H9 (cell line): Measurements from ENCODE around the gene TOMM5. TPM values are rescaled to one million over a fixed set of nuclear protein-coding genes. Genes with fewer than 3 reads are reported as not detected.

Experiments
- DNase-seq: peaks from one replicate; pipeline ENCODE4 v3.0.0-alpha.2; 2017
- H2AFZ ChIP-seq: one replicate; pipeline ENCODE4 v1.6.1; 2013; ENCODE audit warnings: mild to moderate bottlenecking, low read length, control low read depth, moderate library complexity
- H2AK5ac ChIP-seq: 2 replicates; pipeline ENCODE4 v1.6.1; 2013; ENCODE audit warnings: low read length, control low read depth, mixed read lengths; ENCODE audit not compliant: insufficient read length
- H2BK120ac ChIP-seq: one replicate; pipeline ENCODE4 v1.6.1; 2013; ENCODE audit warnings: low read depth, mild to moderate bottlenecking, low read length, control low read depth, inconsistent platforms; ENCODE audit not compliant: poor library complexity, severe bottlenecking
- H2BK12ac ChIP-seq: 2 replicates; pipeline ENCODE4 v1.6.1; 2013; ENCODE audit warnings: low read length, control low read depth, mixed read lengths, low read depth; ENCODE audit not compliant: insufficient read length
- H2BK15ac ChIP-seq: 2 replicates; pipeline ENCODE4 v1.6.1; 2013; ENCODE audit warnings: low read depth, low read length, control low read depth
- H2BK20ac ChIP-seq: one replicate; pipeline ENCODE4 v1.6.1; 2013; ENCODE audit warnings: low read depth, mild to moderate bottlenecking, low read length, control low read depth, inconsistent platforms; ENCODE audit not compliant: poor library complexity, severe bottlenecking
- H2BK5ac ChIP-seq: 2 replicates; pipeline ENCODE4 v1.6.1; 2013; ENCODE audit warnings: low read length, control low read depth, mixed read lengths; ENCODE audit not compliant: insufficient read length
- H3K14ac ChIP-seq: 2 replicates; pipeline ENCODE4 v1.6.1; 2013; ENCODE audit warnings: low read length, control low read depth; ENCODE audit not compliant: insufficient read depth
- H3K18ac ChIP-seq: 2 replicates; pipeline ENCODE4 v1.6.1; 2013; ENCODE audit warnings: low read depth, mild to moderate bottlenecking, mixed read lengths, low read length, control low read depth; ENCODE audit not compliant: insufficient read length
- H3K23ac ChIP-seq: 2 replicates; pipeline ENCODE4 v1.6.1; 2013; ENCODE audit warnings: low read length, control low read depth, mixed read lengths, low read depth; ENCODE audit not compliant: insufficient read length
- H3K23me2 ChIP-seq: 2 replicates; pipeline ENCODE4 v1.6.1; 2013; ENCODE audit warnings: low read depth, mild to moderate bottlenecking, mixed read lengths, low read length, control low read depth; ENCODE audit not compliant: insufficient read length, poor library complexity, severe bottlenecking
- H3K27ac ChIP-seq: 2 replicates; pipeline ENCODE4 v1.5.1; 2013; ENCODE audit warnings: low read length, control low read depth, mixed read lengths, low read depth; ENCODE audit not compliant: insufficient read length
- H3K27me3 ChIP-seq: 2 replicates; pipeline ENCODE4 v1.6.1; 2013; ENCODE audit warnings: low read length, control low read depth, inconsistent platforms; ENCODE audit not compliant: insufficient read depth
- H3K4ac ChIP-seq: 2 replicates; pipeline ENCODE4 v1.6.1; 2013; ENCODE audit warnings: low read depth, mild to moderate bottlenecking, control low read depth, inconsistent platforms, low read length, moderate library complexity
- H3K4me1 ChIP-seq: 2 replicates; pipeline ENCODE4 v1.6.1; 2013; ENCODE audit warnings: low read length, control low read depth, inconsistent platforms; ENCODE audit not compliant: insufficient read depth
- H3K4me2 ChIP-seq: 2 replicates; pipeline ENCODE4 v1.6.1; 2013; ENCODE audit warnings: low read length, control low read depth, mixed read lengths; ENCODE audit not compliant: insufficient read length, insufficient read depth
- H3K56ac ChIP-seq: 2 replicates; pipeline ENCODE4 v1.6.1; 2013; ENCODE audit warnings: low read depth, mild to moderate bottlenecking, mixed read lengths, low read length, control low read depth; ENCODE audit not compliant: insufficient read length
- H3K79me1 ChIP-seq: 2 replicates; pipeline ENCODE4 v1.6.1; 2013; ENCODE audit warnings: low read depth, mild to moderate bottlenecking, moderate library complexity, low read length, control low read depth, inconsistent platforms; ENCODE audit not compliant: insufficient read depth, poor library complexity, severe bottlenecking
- H3K79me2 ChIP-seq: 2 replicates; pipeline ENCODE4 v1.6.1; 2013; ENCODE audit warnings: low read length, control low read depth, inconsistent platforms; ENCODE audit not compliant: insufficient read depth
- H3K9ac ChIP-seq: 2 replicates; pipeline ENCODE4 v1.6.1; 2013; ENCODE audit warnings: low read length, control low read depth, mixed read lengths; ENCODE audit not compliant: insufficient read length; ENCODE audit errors: extremely low read depth
- H3K9me3 ChIP-seq: one replicate; pipeline ENCODE4 v1.6.1; 2013; ENCODE audit warnings: low read depth, low read length, inconsistent platforms; ENCODE audit not compliant: control insufficient read depth
- H3T11ph ChIP-seq: one replicate; pipeline ENCODE4 v1.6.1; 2013; ENCODE audit warnings: mild to moderate bottlenecking, low read length, control low read depth, inconsistent platforms
- H4K20me1 ChIP-seq: one replicate; pipeline ENCODE4 v1.6.1; 2013; ENCODE audit not compliant: control insufficient read depth, insufficient read length, insufficient read depth
- H4K5ac ChIP-seq: 2 replicates; pipeline ENCODE4 v1.6.1; 2013; ENCODE audit warnings: low read depth, mild to moderate bottlenecking, mixed read lengths, low read length, control low read depth; ENCODE audit not compliant: insufficient read length
- H4K8ac ChIP-seq: replicated peaks from 2 replicates; pipeline ENCODE4 v1.6.1; 2013; ENCODE audit warnings: low read length, control low read depth, mixed read lengths, low read depth; ENCODE audit not compliant: insufficient read length
- H4K91ac ChIP-seq: 2 replicates; pipeline ENCODE4 v1.6.1; 2013; ENCODE audit warnings: low read depth, mild to moderate bottlenecking, moderate library complexity, mixed read lengths, low read length, control low read depth; ENCODE audit not compliant: insufficient read length
- H3K27ac Mint-ChIP-seq, 3 experiments: 2 replicates in 2 of 3; 3 replicates in 1 of 3; pipeline ENCODE4 v1.8.0; 2020 to 2021; ENCODE audit warnings: mixed read lengths in 3 of 3, mild to moderate bottlenecking in 1 of 3, moderate library complexity in 1 of 3
- H3K27me3 Mint-ChIP-seq: 2 replicates; pipeline ENCODE4 v1.8.0; 2021; ENCODE audit warnings: low read depth, mild to moderate bottlenecking, moderate library complexity, mixed read lengths
- H3K36me3 Mint-ChIP-seq, 3 experiments: 2 replicates in 2 of 3; 3 replicates in 1 of 3; pipeline ENCODE4 v1.8.0; 2020 to 2021; ENCODE audit warnings: low read depth in 3 of 3, mixed read lengths in 3 of 3; ENCODE audit not compliant: insufficient read depth in 1 of 3
- H3K4me1 Mint-ChIP-seq, 2 experiments: 2 replicates each; pipeline ENCODE4 v1.8.0; 2020; ENCODE audit warnings: mixed read lengths in 2 of 2
- H3K4me3 Mint-ChIP-seq, 2 experiments: 2 replicates in 1 of 2; 3 replicates in 1 of 2; pipeline ENCODE4 v1.8.0; 2020 to 2021; ENCODE audit warnings: mild to moderate bottlenecking in 2 of 2, mixed read lengths in 2 of 2, moderate library complexity in 1 of 2
- H3K9me3 Mint-ChIP-seq, 2 experiments: 2 replicates in 1 of 2; 3 replicates in 1 of 2; pipeline ENCODE4 v1.8.0; 2020; ENCODE audit warnings: mild to moderate bottlenecking in 2 of 2, mixed read lengths in 2 of 2, moderate library complexity in 1 of 2
- whole genome bisulfite sequencing: extraction: QIAGEN DNeasy Blood & Tissue Kit; methylation state at CpG from one replicate; pipeline ENCODE4 v1.1.7; 2013; ENCODE audit warnings: missing lambda C conversion rate, low lambda C conversion rate, mixed read lengths; ENCODE audit not compliant: insufficient read length; ENCODE audit errors: extremely low coverage; 5-methylcytosine and 5-hydroxymethylcytosine counted together
- total RNA-seq: library from RNA; stranded (reverse); gene quantifications from 2 replicates; pipeline ENCODE4 v1.2.1, GENCODE V29; 2021
- TF ChIP-seq, protein P1 (sequence below): fragments of 200-600 bp; sonication (generic); conservative IDR thresholded peaks from 3 replicates; pipeline ENCODE4 v1.8.0; 2021; ENCODE audit warnings: antibody characterized with exemption, mild to moderate bottlenecking

TOMM5 gene
- total RNA-seq, 1 experiment from 2014 or later, result 124 TPM

DNA sequence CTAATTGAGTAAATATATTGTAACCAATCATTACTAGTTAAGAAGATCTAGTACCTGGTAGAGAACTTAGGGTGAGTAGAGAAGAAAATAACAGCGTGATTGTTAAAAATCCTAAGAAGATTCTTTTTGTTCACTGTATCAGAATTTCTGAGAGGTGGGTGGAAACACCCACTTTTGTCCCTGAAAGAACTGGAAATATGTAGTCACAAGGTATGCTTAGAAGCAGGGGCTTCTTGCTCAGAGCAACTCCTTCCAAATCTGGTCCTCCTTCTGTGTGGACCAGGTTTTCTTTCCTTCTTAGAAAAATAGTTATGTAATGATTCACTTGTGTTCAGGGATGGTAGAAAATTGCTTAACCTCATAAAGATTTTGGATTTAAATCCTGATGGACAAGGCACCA is 11.9 kb upstream of the TOMM5 start:
- Histone ChIP-seq H2BK120ac (no peak overlapping the region), H3K14ac (no peak overlapping the region), H3K4ac (no peak overlapping the region), H3K18ac (no peak overlapping the region), H4K5ac (no peak overlapping the region), H3K79me1 (no peaks in the 10 kb centered on the region), H2AFZ (no peak overlapping the region), H4K20me1 (no peaks in the 10 kb centered on the region), H4K91ac (no peak overlapping the region), H3K9ac (no peak overlapping the region), H2BK15ac (no peak overlapping the region), H3K27me3 (peaks cover 3% of the 10 kb centered on the region; the same call in 1 of the 2 replicates), H3T11ph (no peak overlapping the region), H2BK5ac (no peak overlapping the region), H3K9me3 (no peaks in the 10 kb centered on the region), H2BK12ac (no peak overlapping the region), H2BK20ac (no peak overlapping the region), H3K4me1 (no peaks in the 10 kb centered on the region), H2AK5ac (no peak overlapping the region), H3K27ac (no peak overlapping the region), H4K8ac (no peak overlapping the region), H3K23ac (no peak overlapping the region), H3K23me2 (no peaks in the 10 kb centered on the region), H3K4me2 (no peak overlapping the region), H3K56ac (no peak overlapping the region), H3K79me2 (no peaks in the 10 kb centered on the region)
- no peak for DNase-seq
- Mint-ChIP-seq H3K27ac (no peak overlapping the region), H3K36me3 (no peaks in the 10 kb centered on the region), H3K4me3 (no peak overlapping the region), H3K27me3 (peaks cover 37% of the 10 kb centered on the region), H3K4me1 (no peaks in the 10 kb centered on the region), H3K9me3 (no peaks in the 10 kb centered on the region)
- TF ChIP-seq, protein P1, sequence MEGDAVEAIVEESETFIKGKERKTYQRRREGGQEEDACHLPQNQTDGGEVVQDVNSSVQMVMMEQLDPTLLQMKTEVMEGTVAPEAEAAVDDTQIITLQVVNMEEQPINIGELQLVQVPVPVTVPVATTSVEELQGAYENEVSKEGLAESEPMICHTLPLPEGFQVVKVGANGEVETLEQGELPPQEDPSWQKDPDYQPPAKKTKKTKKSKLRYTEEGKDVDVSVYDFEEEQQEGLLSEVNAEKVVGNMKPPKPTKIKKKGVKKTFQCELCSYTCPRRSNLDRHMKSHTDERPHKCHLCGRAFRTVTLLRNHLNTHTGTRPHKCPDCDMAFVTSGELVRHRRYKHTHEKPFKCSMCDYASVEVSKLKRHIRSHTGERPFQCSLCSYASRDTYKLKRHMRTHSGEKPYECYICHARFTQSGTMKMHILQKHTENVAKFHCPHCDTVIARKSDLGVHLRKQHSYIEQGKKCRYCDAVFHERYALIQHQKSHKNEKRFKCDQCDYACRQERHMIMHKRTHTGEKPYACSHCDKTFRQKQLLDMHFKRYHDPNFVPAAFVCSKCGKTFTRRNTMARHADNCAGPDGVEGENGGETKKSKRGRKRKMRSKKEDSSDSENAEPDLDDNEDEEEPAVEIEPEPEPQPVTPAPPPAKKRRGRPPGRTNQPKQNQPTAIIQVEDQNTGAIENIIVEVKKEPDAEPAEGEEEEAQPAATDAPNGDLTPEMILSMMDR, result no peak
- no CpG with 5 or more reads among the region's 1 CpG for WGBS
